Stomach (tissue), 9 donors: ENCODE results near the gene CDC14A. TPM values are rescaled to one million over a fixed set of nuclear protein-coding genes. Genes with fewer than 3 reads are reported as not detected.

Experiments
- DNase-seq, 2 donors: peaks; one replicate each; pipeline versions ENCODE4 v3.0.0 to v3.0.0-alpha.2; 2013 to 2019
- H3K27ac ChIP-seq, 5 donors: fragments of 200-600 bp in 4 of 5; sonication (generic) in 4 of 5; one replicate each; pipeline ENCODE4 v1.5.1; 2013 to 2019; ENCODE audit warnings: mild to moderate bottlenecking in 1 of 5, moderate library complexity in 1 of 5
- H3K27me3 ChIP-seq, 3 donors: fragments of 200-600 bp; sonication (generic); one replicate each; pipeline ENCODE4 v1.5.1; 2017 to 2019; ENCODE audit warnings: mixed run types in 1 of 3
- H3K36me3 ChIP-seq, 4 donors: fragments of 200-600 bp; sonication (generic); 1 replicate in 3 of 4; 2 replicates in 1 of 4; pipeline ENCODE4 v1.5.1; 2016 to 2019
- H3K4me1 ChIP-seq, 4 donors: fragments of 200-600 bp; sonication (generic); one replicate each; pipeline ENCODE4 v1.5.1; 2016 to 2019
- H3K4me3 ChIP-seq, 4 donors: fragments of 200-600 bp; sonication (generic) in 3 of 4; one replicate each; pipeline ENCODE4 v1.5.1; 2016 to 2019; ENCODE audit warnings: mild to moderate bottlenecking in 1 of 4
- H3K9me3 ChIP-seq, 4 donors: fragments of 200-600 bp; sonication (generic); one replicate each; pipeline ENCODE4 v1.5.1; 2016 to 2019
- EP300 ChIP-seq: sonication (generic); formaldehyde crosslinking; IDR thresholded peaks from one replicate; pipeline ENCODE4 v1.6.1; 2017; ENCODE audit warnings: antibody characterized with exemption
- POLR2A ChIP-seq, 4 donors: fragments of 450-650 bp; IDR thresholded peaks; one replicate each; pipeline ENCODE4 v1.6.1; 2016; ENCODE audit warnings: antibody characterized with exemption in 4 of 4, control low read depth in 2 of 4, mild to moderate bottlenecking in 1 of 4, moderate library complexity in 1 of 4
- POLR2AphosphoS5 ChIP-seq, 3 donors: sonication (generic); formaldehyde crosslinking; IDR thresholded peaks; one replicate each; pipeline ENCODE4 v1.6.1; 2016; ENCODE audit warnings: antibody characterized with exemption in 3 of 3
- WGBS, 5 donors: extraction: QIAGEN DNeasy Blood & Tissue Kit in 3 of 5; methylation state at CpG; one replicate each; pipeline versions ENCODE4 v1.1.5 to v1.1.7; 2013 to 2018; 5-methylcytosine and 5-hydroxymethylcytosine counted together
- intact Hi-C: fragments of 100-400 bp; cut with DNase I; formaldehyde crosslinking; loops from one replicate; pipeline ENCODE4 v1.15.1; 2023; ENCODE audit warnings: low total_unique reads
- polyA plus RNA-seq, 3 donors: library from polyadenylated mRNA; stranded (reverse); fragments of 200-250 nt; gene quantifications; one replicate each; pipeline ENCODE4 v1.2.3, GENCODE V29; 2013
- total RNA-seq, 5 donors: library from RNA; depleted of rRNA; stranded (reverse); fragments of >200 nt; gene quantifications; one replicate each; pipeline versions ENCODE4 v1.1.0 to v1.2.3, GENCODE V29; 2014 to 2016
- TF ChIP-seq, protein P1 (sequence below), 7 experiments: fragments of 450-650 bp in 4 of 7; fragments of 200-600 bp in 3 of 7; sonication (generic) in 3 of 7; IDR thresholded peaks; one replicate each; pipeline ENCODE4 v1.5.1; 2016 to 2019; ENCODE audit warnings: antibody characterized with exemption in 7 of 7, control low read depth in 2 of 7, mild to moderate bottlenecking in 1 of 7
- donor health status: healthy with polysubstance abuse.
- donor health status: Bipolar disorder and iron deficiency.
- donor health status: healthy.

CDC14A gene
- total and polyA plus RNA-seq, 8 donors, result 2.1 to 31.0 (median 12.1) TPM

DNA sequence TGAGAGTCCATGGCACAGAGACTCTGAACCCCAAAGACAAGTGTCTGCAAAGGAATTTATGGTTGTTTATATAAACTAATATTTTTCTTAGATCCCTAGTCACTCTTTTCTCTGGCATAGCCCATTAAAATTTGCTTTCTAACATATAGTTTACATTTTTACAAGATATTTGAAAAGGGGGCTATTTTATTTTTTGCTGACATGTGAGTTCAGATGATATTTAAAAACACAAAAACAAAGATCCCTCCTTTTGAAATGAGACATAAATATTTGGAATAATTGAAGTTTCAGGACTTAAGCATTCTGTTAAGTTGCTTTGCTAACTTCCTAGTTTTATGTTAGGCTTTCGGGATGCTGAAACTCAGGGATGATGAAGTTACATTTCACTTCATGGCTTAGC, 86.1 kb downstream of the CDC14A start:
- Histone ChIP-seq H3K4me1 (peaks cover 13 to 28% (median 17%) of the 10 kb centered on the region in 4 donors), H3K4me3 (no peak overlapping the region), H3K27me3 (no peaks in the 10 kb centered on the region), H3K27ac (peak overlapping the region in 4 of 5 donors; percentile 17 to 61 (median 56)), H3K36me3 (peaks cover 0 to 5% (median 0%) of the 10 kb centered on the region in 4 donors), H3K9me3 (no peaks in the 10 kb centered on the region)
- DNase-seq, result no peak
- TF ChIP-seq EP300, result no peak
- TF ChIP-seq, protein P1, sequence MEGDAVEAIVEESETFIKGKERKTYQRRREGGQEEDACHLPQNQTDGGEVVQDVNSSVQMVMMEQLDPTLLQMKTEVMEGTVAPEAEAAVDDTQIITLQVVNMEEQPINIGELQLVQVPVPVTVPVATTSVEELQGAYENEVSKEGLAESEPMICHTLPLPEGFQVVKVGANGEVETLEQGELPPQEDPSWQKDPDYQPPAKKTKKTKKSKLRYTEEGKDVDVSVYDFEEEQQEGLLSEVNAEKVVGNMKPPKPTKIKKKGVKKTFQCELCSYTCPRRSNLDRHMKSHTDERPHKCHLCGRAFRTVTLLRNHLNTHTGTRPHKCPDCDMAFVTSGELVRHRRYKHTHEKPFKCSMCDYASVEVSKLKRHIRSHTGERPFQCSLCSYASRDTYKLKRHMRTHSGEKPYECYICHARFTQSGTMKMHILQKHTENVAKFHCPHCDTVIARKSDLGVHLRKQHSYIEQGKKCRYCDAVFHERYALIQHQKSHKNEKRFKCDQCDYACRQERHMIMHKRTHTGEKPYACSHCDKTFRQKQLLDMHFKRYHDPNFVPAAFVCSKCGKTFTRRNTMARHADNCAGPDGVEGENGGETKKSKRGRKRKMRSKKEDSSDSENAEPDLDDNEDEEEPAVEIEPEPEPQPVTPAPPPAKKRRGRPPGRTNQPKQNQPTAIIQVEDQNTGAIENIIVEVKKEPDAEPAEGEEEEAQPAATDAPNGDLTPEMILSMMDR (IDR thresholded peaks at IDR 0.05), result no peak
- TF ChIP-seq POLR2AphosphoS5 (IDR thresholded peaks at IDR 0.05), result no peak
- TF ChIP-seq POLR2A (IDR thresholded peaks at IDR 0.05), result no peak
- 82 to 91% (median 84%) methylated on average over 1 of the region's 1 CpG for WGBS, 5 donors
- intact Hi-C loops, result no loop called here

DNA sequence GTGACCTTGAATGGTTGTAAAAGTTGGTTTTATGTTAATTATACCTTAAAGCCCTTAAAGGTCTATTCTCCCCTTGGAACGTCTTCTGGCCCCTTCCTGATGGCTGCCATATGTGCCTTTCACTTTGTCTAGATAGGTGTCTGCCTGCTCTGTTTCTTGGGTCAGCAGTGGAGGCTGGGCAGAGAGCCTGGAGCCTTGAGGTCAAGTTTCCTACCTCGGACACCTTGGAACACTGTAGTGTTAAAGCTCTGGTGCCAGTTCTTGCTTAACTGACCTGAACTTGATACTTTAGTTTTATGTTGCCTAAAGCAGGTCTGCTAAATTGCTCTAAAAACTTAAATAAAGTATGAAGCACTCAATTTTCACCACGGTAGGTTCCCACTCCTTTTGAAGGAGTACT, 86.5 kb downstream of the CDC14A start:
- no peak for TF ChIP-seq EP300
- no peak for TF ChIP-seq POLR2A (IDR thresholded peaks at IDR 0.05)
- TF ChIP-seq, protein P1 (IDR thresholded peaks at IDR 0.05), result no peak
- peak overlapping the region; percentile 17 to 81 (median 56) for H3K27ac ChIP-seq
- 40 to 61% (median 47%) methylated on average over 3 of the region's 3 CpGs for WGBS, 5 donors
- DNase-seq, result no peak
- no peaks in the 10 kb centered on the region for H3K27me3 ChIP-seq
- no peaks in the 10 kb centered on the region for H3K9me3 ChIP-seq
- peaks cover 0 to 5% (median 0%) of the 10 kb centered on the region in 4 donors for H3K36me3 ChIP-seq
- no peak overlapping the region for H3K4me3 ChIP-seq
- peaks cover 13 to 28% (median 17%) of the 10 kb centered on the region in 4 donors for H3K4me1 ChIP-seq
- intact Hi-C loops, result no loop called here

DNA sequence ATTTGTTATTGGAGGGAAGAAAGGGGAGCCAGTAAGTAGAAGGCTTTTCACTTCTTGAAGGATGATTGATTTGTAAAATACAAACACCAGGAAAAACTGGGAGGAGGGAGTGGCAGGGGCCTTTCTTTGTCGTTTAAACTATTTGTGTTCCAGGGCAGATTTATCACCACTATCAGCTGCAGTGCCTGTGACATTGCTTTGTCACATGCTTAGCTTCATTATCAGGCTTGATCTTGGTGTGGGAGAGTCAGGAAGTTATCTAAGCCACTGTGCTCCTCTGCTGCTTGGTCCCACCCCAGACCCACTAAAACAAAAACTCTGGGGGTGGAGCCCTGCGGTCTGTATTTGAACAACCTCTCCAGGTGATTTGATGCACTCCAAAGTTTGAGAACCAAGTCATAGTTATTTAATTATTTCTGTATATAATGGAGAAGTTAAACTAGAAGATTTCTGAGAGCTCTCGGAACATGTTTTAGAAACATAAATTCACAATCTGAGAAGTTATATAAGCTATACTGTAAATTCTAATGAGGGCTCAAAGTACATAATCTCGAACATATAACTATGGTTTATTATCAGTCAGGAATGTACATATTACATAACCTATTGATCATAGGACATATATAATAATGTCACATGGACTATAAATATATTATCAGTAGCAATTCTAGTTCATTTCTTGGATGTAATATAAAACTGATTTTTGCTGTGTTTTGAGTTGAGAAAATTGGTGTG, 87.9 kb downstream of the CDC14A start:
- H3K27ac ChIP-seq, result peak overlapping the region; percentile 17 to 81 (median 56)
- H3K27me3 ChIP-seq, result no peaks in the 10 kb centered on the region
- no peak overlapping the region for H3K4me3 ChIP-seq
- 17 to 47% (median 30%) methylated on average over 4 of the region's 4 CpGs for WGBS, 5 donors
- H3K36me3 ChIP-seq, result peaks cover 0 to 5% (median 2%) of the 10 kb centered on the region in 4 donors
- intact Hi-C loops, result no loop called here
- no peaks in the 10 kb centered on the region for H3K9me3 ChIP-seq
- peak in 2 of 3 donors; percentile 39 to 59 for TF ChIP-seq POLR2AphosphoS5 (IDR thresholded peaks at IDR 0.05)
- TF ChIP-seq, protein P1 (IDR thresholded peaks at IDR 0.05), result no peak
- peak; percentile 30 to 69 for DNase-seq
- H3K4me1 ChIP-seq, result peaks cover 13 to 28% (median 17%) of the 10 kb centered on the region in 4 donors

DNA sequence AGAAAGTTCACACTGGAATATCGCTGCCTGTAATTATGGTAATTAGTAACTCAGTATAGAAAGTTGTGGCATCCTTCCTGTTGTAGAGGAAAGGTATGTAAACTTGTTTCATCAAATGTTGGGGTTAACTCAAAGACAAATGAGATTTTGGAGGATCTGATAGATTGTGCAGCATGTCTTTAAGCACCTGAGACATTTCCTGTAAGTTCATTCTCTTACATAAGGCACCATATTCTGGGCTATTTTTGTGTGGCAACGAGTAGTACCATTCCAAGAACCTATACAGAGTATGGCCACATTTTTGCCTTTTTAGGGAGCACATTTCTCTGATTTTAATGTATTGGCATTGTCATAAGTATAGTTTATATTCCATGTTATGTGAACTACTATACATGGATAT, 88.8 kb downstream of the CDC14A start:
- H3K4me3 ChIP-seq, result no peak overlapping the region
- H3K27me3 ChIP-seq, result no peaks in the 10 kb centered on the region
- no peak for DNase-seq
- peak overlapping the region in 1 of 5 donors; percentile 40 for H3K27ac ChIP-seq
- 80 to 88% (median 83%) methylated on average over 2 of the region's 2 CpGs for WGBS, 5 donors
- TF ChIP-seq, protein P1 (IDR thresholded peaks at IDR 0.05), result no peak
- TF ChIP-seq POLR2AphosphoS5 (IDR thresholded peaks at IDR 0.05) (no peak), EP300 (no peak), POLR2A (IDR thresholded peaks at IDR 0.05) (no peak)
- intact Hi-C loops, result no loop called here
- H3K36me3 ChIP-seq, result peaks cover 0 to 5% (median 2%) of the 10 kb centered on the region in 4 donors
- no peaks in the 10 kb centered on the region for H3K9me3 ChIP-seq
- H3K4me1 ChIP-seq, result peaks cover 13 to 28% (median 17%) of the 10 kb centered on the region in 4 donors
